ENCODE results near the gene WDFY4.

Gene WDFY4

DNA sequence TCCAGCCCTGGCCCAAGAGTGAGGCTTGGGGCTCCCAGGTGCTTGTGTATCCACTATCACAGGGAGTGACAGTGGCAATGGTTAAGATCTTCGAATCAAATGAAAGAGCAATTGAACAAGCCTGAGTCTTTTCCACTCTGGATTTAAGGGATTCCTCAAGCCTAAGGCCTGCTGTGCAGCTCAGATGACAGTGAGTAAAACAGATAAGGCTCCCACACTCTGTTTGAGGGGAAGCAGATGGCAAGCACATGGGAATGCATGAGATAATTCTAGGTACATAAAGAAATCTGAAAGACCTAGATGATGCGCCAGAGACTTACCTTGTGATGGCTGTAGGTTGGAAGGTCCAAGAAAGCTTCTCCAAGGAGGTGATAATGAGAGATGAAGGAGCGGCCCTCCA is 159.9 kb downstream of the WDFY4 start:
- ChIA-PET CTCF (interaction anchor here (0.5 kb wide), 2 partner anchors 184 to 473 kb away, joined by 3 read pairs; no protein-coding TSS in a partner anchor), POLR2A (no interaction called here)
- H3K27ac ChIP-seq (ENCODE audit: extremely low read depth, low read depth, low read length), result no peak overlapping the region

More for the DNA sequence above, 159.9 kb downstream of the WDFY4 start:
- H3K4me3 ChIP-seq (ENCODE audit: low read depth, low read length), result no peak overlapping the region
- no peaks in the 10 kb centered on the region for H3K9me3 ChIP-seq (ENCODE audit: control insufficient read depth, insufficient read depth, low read depth, low read length)
- no peaks in the 10 kb centered on the region for H3K36me3 ChIP-seq (ENCODE audit: control insufficient read depth in 2 of 2, insufficient read depth in 1 of 2, low read length in 2 of 2)
- no peaks in the 10 kb centered on the region for H3K4me1 ChIP-seq (ENCODE audit: control insufficient read depth, insufficient read depth, low read length)
- TF ChIP-seq KLF9 (tag by site-specific recombination; IDR thresholded peaks at IDR 0.05; ENCODE audit: low read depth) (no peak), ZNF777 (tag by site-specific recombination; IDR thresholded peaks at IDR 0.05; ENCODE audit: borderline replicate concordance) (no peak), ZNF211 (tag by site-specific recombination; IDR thresholded peaks at IDR 0.05; ENCODE audit: low read depth) (no peak), GFI1B (tag by site-specific recombination; IDR thresholded peaks at IDR 0.05) (no peak), FEZF1 (tag by site-specific recombination; IDR thresholded peaks at IDR 0.05) (no peak), ZNF214 (tag by site-specific recombination; IDR thresholded peaks at IDR 0.05; ENCODE audit: borderline replicate concordance) (no peak), ZNF354C (tag by site-specific recombination; IDR thresholded peaks at IDR 0.05; ENCODE audit: borderline replicate concordance, low read depth) (no peak), GLIS1 (tag by site-specific recombination; IDR thresholded peaks at IDR 0.05) (no peak), ZNF10 (tag by site-specific recombination; IDR thresholded peaks at IDR 0.05) (no peak), ZFP37 (tag by site-specific recombination; IDR thresholded peaks at IDR 0.05) (no peak)
- TF ChIP-seq, protein P1, sequence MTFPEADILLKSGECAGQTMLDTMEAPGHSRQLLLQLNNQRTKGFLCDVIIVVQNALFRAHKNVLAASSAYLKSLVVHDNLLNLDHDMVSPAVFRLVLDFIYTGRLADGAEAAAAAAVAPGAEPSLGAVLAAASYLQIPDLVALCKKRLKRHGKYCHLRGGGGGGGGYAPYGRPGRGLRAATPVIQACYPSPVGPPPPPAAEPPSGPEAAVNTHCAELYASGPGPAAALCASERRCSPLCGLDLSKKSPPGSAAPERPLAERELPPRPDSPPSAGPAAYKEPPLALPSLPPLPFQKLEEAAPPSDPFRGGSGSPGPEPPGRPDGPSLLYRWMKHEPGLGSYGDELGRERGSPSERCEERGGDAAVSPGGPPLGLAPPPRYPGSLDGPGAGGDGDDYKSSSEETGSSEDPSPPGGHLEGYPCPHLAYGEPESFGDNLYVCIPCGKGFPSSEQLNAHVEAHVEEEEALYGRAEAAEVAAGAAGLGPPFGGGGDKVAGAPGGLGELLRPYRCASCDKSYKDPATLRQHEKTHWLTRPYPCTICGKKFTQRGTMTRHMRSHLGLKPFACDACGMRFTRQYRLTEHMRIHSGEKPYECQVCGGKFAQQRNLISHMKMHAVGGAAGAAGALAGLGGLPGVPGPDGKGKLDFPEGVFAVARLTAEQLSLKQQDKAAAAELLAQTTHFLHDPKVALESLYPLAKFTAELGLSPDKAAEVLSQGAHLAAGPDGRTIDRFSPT (tag by site-specific recombination; IDR thresholded peaks at IDR 0.05), result no peak
- TF ChIP-seq, protein P2, sequence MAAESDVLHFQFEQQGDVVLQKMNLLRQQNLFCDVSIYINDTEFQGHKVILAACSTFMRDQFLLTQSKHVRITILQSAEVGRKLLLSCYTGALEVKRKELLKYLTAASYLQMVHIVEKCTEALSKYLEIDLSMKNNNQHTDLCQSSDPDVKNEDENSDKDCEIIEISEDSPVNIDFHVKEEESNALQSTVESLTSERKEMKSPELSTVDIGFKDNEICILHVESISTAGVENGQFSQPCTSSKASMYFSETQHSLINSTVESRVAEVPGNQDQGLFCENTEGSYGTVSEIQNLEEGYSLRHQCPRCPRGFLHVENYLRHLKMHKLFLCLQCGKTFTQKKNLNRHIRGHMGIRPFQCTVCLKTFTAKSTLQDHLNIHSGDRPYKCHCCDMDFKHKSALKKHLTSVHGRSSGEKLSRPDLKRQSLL (tag by site-specific recombination; IDR thresholded peaks at IDR 0.05), result no peak
- TF ChIP-seq, protein P3, sequence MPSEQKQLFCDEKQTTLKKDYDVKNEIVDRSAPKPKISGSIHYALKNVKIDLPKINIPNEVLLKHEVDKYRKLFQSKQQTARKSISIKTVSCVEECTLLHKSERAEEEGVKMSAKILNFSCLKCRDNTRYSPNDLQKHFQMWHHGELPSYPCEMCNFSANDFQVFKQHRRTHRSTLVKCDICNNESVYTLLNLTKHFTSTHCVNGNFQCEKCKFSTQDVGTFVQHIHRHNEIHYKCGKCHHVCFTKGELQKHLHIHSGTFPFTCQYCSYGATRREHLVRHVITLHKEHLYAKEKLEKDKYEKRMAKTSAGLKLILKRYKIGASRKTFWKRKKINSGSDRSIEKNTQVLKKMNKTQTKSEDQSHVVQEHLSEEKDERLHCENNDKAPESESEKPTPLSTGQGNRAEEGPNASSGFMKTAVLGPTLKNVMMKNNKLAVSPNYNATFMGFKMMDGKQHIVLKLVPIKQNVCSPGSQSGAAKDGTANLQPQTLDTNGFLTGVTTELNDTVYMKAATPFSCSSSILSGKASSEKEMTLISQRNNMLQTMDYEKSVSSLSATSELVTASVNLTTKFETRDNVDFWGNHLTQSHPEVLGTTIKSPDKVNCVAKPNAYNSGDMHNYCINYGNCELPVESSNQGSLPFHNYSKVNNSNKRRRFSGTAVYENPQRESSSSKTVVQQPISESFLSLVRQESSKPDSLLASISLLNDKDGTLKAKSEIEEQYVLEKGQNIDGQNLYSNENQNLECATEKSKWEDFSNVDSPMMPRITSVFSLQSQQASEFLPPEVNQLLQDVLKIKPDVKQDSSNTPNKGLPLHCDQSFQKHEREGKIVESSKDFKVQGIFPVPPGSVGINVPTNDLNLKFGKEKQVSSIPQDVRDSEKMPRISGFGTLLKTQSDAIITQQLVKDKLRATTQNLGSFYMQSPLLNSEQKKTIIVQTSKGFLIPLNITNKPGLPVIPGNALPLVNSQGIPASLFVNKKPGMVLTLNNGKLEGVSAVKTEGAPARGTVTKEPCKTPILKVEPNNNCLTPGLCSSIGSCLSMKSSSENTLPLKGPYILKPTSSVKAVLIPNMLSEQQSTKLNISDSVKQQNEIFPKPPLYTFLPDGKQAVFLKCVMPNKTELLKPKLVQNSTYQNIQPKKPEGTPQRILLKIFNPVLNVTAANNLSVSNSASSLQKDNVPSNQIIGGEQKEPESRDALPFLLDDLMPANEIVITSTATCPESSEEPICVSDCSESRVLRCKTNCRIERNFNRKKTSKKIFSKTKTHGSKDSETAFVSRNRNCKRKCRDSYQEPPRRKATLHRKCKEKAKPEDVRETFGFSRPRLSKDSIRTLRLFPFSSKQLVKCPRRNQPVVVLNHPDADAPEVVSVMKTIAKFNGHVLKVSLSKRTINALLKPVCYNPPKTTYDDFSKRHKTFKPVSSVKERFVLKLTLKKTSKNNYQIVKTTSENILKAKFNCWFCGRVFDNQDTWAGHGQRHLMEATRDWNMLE (tag by site-specific recombination; conservative IDR thresholded peaks at IDR 0.05; ENCODE audit: low read depth), result no peak
- TF ChIP-seq, protein P4, sequence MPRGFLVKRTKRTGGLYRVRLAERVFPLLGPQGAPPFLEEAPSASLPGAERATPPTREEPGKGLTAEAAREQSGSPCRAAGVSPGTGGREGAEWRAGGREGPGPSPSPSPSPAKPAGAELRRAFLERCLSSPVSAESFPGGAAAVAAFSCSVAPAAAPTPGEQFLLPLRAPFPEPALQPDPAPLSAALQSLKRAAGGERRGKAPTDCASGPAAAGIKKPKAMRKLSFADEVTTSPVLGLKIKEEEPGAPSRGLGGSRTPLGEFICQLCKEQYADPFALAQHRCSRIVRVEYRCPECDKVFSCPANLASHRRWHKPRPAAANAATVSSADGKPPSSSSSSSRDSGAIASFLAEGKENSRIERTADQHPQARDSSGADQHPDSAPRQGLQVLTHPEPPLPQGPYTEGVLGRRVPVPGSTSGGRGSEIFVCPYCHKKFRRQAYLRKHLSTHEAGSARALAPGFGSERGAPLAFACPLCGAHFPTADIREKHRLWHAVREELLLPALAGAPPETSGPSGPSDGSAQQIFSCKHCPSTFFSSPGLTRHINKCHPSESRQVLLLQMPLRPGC (tag by site-specific recombination; IDR thresholded peaks at IDR 0.05), result no peak
- TF ChIP-seq, protein P5, sequence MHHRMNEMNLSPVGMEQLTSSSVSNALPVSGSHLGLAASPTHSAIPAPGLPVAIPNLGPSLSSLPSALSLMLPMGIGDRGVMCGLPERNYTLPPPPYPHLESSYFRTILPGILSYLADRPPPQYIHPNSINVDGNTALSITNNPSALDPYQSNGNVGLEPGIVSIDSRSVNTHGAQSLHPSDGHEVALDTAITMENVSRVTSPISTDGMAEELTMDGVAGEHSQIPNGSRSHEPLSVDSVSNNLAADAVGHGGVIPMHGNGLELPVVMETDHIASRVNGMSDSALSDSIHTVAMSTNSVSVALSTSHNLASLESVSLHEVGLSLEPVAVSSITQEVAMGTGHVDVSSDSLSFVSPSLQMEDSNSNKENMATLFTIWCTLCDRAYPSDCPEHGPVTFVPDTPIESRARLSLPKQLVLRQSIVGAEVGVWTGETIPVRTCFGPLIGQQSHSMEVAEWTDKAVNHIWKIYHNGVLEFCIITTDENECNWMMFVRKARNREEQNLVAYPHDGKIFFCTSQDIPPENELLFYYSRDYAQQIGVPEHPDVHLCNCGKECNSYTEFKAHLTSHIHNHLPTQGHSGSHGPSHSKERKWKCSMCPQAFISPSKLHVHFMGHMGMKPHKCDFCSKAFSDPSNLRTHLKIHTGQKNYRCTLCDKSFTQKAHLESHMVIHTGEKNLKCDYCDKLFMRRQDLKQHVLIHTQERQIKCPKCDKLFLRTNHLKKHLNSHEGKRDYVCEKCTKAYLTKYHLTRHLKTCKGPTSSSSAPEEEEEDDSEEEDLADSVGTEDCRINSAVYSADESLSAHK (tag by site-specific recombination; IDR thresholded peaks at IDR 0.05), result no peak
- TF ChIP-seq, protein P6, sequence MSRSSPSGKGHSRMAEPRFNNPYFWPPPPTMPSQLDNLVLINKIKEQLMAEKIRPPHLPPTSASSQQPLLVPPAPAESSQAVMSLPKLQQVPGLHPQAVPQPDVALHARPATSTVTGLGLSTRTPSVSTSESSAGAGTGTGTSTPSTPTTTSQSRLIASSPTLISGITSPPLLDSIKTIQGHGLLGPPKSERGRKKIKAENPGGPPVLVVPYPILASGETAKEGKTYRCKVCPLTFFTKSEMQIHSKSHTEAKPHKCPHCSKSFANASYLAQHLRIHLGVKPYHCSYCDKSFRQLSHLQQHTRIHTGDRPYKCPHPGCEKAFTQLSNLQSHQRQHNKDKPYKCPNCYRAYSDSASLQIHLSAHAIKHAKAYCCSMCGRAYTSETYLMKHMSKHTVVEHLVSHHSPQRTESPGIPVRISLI (tag by site-specific recombination; IDR thresholded peaks at IDR 0.05), result no peak
- TF ChIP-seq, protein P7, sequence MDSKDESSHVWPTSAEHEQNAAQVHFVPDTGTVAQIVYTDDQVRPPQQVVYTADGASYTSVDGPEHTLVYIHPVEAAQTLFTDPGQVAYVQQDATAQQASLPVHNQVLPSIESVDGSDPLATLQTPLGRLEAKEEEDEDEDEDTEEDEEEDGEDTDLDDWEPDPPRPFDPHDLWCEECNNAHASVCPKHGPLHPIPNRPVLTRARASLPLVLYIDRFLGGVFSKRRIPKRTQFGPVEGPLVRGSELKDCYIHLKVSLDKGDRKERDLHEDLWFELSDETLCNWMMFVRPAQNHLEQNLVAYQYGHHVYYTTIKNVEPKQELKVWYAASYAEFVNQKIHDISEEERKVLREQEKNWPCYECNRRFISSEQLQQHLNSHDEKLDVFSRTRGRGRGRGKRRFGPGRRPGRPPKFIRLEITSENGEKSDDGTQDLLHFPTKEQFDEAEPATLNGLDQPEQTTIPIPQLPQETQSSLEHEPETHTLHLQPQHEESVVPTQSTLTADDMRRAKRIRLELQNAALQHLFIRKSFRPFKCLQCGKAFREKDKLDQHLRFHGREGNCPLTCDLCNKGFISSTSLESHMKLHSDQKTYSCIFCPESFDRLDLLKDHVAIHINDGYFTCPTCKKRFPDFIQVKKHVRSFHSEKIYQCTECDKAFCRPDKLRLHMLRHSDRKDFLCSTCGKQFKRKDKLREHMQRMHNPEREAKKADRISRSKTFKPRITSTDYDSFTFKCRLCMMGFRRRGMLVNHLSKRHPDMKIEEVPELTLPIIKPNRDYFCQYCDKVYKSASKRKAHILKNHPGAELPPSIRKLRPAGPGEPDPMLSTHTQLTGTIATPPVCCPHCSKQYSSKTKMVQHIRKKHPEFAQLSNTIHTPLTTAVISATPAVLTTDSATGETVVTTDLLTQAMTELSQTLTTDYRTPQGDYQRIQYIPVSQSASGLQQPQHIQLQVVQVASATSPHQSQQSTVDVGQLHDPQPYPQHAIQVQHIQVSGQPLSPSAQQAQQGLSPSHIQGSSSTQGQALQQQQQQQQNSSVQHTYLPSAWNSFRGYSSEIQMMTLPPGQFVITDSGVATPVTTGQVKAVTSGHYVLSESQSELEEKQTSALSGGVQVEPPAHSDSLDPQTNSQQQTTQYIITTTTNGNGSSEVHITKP (tag by site-specific recombination; IDR thresholded peaks at IDR 0.05), result no peak

Data from HEK293 (cell line).